Limb (tissue), 2 donors: ENCODE data around the gene ATP2C2.
"Not testable (repeated sequence)": the region's sequence is repeated elsewhere in the genome, so short reads cannot be mapped to it uniquely, and the experiment has no call there.

Experiments
- DNase-seq, 2 donors: peaks; one replicate each; pipeline ENCODE4 v3.0.0-alpha.2; 2016; ENCODE audit errors: extremely low spot score in 2 of 2

The ATP2C2 gene

DNA sequence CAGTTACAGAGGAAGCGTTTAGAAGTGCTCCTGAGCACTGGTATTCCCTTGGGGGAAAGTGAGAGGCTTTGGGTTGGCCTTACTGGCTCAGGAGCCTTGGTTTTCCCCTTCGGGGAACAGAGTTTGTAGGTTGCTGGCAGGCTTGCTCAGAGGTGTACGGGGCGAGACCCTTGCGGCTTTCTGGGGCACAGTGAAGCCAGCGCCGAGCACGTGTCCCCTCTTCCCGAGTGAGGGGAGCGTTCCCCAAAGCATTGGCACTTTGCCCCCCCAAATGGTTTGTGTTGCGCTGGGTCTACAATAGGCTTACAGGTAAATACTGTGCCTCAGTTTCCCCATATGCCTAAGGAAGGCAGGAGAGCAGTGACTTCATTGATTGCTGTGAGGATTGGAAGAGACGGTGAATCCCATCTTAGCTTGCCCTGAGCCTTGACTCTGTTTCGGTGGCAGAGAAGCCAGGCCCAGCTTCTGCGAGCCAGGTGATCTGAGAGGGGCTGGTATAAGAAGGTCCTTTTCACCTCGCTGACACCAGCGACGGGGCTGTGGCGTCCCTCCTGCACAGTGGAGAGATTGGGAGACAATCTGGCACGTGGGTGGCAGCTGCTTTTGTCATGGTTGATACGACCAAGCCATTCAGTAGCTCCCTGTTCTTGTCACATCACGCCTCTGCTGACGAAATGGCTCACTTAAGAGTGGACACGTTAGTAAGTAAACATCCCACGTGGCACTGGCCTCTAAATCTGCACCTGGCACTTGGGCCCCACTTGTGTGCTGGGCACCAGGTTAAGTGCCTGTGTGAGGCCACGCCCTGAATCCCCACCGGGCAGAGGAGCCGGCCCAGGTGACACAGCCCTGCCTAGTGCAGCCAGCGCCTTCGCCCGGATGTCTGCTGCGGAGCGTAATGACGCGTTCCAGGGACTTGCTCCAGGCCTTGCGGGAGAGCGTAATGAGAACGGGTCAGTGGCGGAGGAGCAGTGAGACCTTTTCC lies 81.1 kb downstream of the ATP2C2 start:
- DNase-seq: no peak

- DNase-seq: no peak
Observed at GRCh38 chr16:84450176-84450865, 82.0 kb downstream of the ATP2C2 start.

DNA sequence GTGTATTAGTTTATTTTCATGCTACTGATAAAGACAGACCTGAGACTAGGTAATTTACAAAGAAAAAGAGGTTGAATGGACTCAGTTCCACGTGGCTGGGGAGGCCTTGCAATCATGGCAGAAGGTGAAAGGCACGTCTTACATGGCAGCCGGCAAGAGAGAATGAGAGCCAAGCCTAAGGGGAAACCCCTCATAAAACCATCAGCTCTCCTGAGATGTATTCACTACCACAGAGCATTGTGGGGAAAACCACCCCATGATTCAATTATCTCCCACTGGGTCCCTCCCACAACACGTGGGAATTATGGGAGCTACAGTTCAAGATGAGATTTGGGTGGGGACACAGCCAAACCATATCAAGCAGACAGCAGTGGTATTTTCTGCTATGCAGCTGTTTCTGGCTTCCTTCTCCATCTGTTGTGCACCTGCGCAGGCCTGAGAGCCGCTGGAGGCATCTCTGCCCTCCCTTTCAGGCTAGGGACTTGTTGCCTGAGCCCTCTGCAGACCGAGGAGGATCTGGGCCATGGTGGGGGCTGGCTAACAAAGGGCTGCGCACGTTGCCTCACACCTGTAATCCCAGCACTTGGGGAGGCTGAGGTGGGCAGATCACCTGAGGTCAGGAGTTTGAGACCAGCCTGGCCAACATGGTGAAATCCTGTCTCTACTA lies 82.8 kb downstream of the ATP2C2 start:
- DNase-seq: not testable (repeated sequence)

- DNase-seq: no peak
Observed at GRCh38 chr16:84451781-84452180, 83.4 kb downstream of the ATP2C2 start.

GRCh38 chr16:84453061-84453752 lies 84.9 kb downstream of the ATP2C2 start:
- no peak for DNase-seq

GRCh38 chr16:84454611-84455010 lies 86.3 kb downstream of the ATP2C2 start:
- DNase-seq: no peak

DNA sequence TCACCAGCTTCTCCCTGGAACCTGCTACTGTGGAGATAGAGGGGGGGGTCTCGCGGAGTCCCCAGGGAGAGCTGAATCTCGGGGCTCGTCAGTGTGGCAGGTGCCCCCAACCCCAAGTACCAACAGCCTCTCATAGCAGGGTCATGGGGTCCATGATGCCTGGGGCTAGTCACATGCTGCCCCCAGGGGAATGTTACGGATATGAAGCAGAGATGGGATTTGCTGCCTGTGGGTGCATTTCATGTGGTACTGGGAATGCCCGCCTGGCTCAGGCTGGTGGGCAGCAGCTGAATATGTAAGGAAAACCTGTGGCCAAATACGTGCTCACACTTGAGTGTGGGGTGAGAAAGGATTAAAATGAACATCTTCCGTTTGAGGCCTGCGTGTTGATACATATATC lies 86.7 kb downstream of the ATP2C2 start:
- DNase-seq: no peak

GRCh38 chr16:84458606-84459532 lies 90.5 kb downstream of the ATP2C2 start:
- no peak for DNase-seq

DNA sequence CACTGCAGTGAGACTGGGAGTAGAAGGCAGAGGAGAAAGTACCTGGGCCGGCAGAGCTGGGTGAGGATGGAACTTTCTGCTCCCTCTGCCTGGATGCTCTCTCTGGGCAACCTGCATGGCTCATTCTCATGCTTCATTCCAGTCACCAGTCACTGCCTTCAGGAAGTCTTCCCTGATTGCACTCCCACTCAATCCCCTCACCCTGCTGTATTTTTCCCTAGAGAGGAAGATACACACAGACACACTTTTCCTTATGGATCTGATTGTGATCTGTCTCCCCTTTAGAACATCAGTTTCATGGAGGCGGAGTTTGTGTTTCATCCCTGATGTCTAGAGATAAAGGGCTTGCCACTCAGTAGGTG lies 91.2 kb downstream of the ATP2C2 start:
- no peak for DNase-seq

- DNase-seq: peak in 1 of 2 donors; percentile 13
Observed at GRCh38 chr16:84459941-84460405, 91.6 kb downstream of the ATP2C2 start.

DNA sequence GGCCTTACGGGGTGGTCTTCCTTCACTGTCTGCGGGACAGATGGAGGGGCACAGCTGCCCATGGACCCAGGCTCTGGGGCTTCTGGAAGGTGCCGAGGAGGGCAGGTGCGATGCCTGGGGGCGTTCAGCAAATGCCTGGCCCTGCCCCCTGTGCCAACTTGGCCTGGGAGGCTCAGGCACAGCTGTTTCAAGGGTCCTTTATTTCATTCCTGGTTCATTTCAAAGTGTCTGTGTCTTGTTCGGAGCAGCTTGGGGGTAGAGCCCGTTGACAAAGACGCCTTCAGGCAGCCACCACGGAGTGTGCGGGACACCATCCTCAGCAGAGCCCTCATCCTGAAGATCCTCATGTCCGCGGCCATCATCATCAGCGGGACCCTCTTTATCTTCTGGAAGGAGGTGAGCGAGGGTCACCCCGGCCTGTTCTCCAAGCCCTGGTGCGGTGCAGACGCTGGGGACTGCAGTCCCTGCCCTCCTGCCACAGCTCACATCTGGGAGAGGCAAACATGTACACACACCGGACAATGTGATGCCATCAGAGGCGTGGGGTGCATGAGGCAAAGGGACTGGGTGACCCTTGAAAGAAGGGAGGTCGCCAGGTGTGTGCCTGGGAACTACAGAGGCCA lies 92.2 kb downstream of the ATP2C2 start:
- DNase-seq: no peak

DNA sequence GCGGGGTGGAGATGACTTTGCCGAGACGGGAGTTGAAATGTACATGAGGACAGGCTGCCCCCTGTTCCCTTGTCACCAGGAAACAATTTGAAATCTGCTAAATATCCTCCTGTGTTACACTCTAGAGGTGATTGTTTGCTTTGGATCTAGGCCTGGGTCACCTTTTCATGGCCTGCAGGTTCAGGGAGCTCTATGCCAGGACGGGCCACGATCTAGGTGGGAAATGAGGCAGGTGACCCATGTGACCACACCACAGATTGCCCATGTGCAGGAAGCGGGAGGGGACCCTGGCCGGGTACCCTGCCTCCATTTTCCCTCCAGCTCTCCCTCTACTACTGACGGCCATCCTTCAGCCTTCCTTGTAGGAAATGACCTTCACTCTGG lies 92.7 kb downstream of the ATP2C2 start:
- DNase-seq: no peak

DNA sequence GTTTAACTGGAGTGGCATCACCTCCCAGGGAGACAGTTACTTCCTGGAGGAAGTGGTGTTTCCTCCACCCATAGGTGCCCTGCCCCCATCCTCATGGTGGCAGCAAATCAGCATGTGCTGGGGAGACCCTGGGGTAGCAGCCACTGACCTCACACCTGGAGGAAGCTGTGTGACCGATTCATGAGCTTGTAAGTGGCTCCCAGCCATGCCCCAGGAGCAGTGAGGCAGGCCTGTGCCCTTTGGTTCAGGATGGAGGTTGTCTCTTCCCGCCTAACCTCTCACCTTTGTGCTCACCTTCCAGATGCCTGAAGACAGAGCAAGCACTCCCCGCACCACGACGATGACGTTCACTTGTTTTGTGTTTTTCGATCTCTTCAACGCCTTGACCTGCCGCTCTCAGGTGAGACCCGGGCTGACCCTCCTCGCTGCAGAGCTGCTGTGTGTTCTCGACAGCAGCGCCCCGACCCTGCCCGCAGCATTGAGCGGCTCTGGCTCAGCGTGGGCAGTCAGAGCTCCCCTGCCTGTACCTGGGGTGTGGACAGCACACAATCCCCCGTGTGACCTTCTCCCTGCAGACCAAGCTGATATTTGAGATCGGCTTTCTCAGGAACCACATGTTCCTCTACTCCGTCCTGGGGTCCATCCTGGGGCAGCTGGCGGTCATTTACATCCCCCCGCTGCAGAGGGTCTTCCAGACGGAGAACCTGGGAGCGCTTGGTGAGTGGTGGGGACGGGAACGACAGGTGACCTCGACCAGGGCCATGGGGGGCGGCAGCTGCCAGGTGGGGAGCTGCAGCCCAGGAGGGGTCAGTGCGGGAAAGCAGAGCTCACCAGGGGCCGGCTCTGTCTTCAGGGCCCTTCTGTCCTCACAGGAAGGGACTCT lies 93.3 kb downstream of the ATP2C2 start:
- no peak for DNase-seq

GRCh38 chr16:84462296-84463210 lies 94.2 kb downstream of the ATP2C2 start:
- no peak for DNase-seq

DNA sequence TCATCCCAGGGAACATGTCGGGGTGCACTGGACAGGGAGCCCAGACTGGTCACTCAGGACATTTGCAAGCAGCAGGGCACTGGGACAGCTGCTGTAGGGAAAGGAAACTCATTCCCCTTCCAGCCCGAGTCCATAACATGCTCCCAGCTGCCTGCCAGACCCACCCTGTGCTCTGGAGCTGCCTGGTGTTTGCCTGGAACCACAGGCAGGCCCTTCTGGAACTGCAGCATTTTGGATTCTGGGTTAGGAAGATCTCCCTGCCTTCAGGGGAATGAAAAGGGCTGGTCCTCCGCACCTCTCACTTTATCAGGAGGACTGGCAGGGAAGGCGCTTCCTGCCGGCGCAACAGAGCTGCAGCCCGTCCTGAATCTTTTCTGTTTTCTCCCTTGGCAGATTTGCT lies 94.9 kb downstream of the ATP2C2 start:
- peak in 1 of 2 donors; percentile 18 for DNase-seq

DNA sequence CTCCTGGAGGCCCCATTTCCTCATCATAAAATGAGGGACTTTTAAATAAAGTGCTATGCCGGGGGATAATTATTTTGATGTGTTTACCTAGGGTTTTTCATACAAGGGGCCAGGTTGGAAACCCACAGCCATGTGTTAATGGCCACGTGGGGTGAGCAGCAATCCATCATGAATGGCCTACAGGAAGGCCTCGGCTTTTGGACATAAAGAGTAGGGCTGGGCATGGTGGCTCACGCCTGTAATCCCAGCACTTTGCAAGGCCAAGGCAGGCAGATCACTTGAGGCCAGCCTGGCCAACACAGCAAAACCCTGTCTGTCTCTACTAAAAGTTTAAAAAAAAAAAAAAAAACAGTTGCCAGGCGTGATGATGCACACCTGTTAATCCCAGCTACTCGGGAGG lies 95.8 kb downstream of the ATP2C2 start:
- DNase-seq: no peak

- DNase-seq: no peak
Observed at GRCh38 chr16:84465154-84465553, 96.8 kb downstream of the ATP2C2 start.

DNA sequence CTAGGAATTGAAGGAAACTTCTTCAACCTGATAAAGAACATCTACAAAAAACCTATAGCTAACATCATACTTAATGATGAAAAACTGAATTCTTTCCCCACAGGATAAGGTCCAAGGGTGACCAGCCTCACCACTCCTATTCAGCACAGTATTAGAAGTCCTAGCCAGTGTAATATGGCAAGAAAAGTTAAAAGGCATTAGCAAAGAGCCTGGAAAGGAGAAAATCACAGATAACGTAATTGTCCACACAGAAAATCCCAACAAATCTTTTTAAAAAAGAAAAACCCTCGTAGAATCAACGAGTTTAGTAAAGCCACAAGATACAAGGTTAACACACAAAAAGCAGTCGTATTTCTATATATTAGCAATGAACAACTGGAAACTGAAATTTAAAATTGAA lies 98.4 kb downstream of the ATP2C2 start:
- no peak for DNase-seq
